Esophagus squamous epithelium (tissue), 4 donors: ENCODE data around the gene IQCH.

Experiments used
- POLR2A ChIP-seq, 4 donors: fragments of 450-650 bp; IDR thresholded peaks; one replicate each; pipeline ENCODE4 v1.6.1; 2017; ENCODE audit warnings: antibody characterized with exemption in 4 of 4, mild to moderate bottlenecking in 4 of 4, moderate library complexity in 3 of 4
- TF ChIP-seq, protein P1 (sequence below), 6 experiments: fragments of 450-650 bp in 4 of 6; fragments of 200-600 bp in 2 of 6; sonication (generic) in 2 of 6; IDR thresholded peaks; one replicate each; pipeline ENCODE4 v1.5.1; 2016 to 2019; ENCODE audit warnings: antibody characterized with exemption in 6 of 6, mild to moderate bottlenecking in 4 of 6, moderate library complexity in 4 of 6

DNA sequence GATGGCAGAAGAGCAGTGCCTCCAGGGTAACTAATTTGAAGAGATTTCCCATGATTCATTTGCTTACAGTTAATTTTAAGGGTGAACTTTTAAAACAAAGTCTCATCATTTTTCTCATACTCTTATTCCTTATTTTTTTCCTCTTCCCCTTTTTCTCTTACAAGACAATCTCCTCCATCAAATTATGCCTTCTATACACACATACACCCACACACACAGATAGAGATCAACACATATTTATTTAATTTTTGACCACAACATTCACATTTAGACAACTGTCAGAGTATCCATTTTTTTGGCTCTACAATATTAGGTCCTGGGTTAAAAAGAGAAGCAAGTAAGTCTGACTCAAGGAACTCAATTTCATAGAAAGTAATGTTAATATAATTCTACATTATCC is 37.7 kb upstream of the IQCH start:
- TF ChIP-seq, protein P1, sequence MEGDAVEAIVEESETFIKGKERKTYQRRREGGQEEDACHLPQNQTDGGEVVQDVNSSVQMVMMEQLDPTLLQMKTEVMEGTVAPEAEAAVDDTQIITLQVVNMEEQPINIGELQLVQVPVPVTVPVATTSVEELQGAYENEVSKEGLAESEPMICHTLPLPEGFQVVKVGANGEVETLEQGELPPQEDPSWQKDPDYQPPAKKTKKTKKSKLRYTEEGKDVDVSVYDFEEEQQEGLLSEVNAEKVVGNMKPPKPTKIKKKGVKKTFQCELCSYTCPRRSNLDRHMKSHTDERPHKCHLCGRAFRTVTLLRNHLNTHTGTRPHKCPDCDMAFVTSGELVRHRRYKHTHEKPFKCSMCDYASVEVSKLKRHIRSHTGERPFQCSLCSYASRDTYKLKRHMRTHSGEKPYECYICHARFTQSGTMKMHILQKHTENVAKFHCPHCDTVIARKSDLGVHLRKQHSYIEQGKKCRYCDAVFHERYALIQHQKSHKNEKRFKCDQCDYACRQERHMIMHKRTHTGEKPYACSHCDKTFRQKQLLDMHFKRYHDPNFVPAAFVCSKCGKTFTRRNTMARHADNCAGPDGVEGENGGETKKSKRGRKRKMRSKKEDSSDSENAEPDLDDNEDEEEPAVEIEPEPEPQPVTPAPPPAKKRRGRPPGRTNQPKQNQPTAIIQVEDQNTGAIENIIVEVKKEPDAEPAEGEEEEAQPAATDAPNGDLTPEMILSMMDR (IDR thresholded peaks at IDR 0.05), result no peak
- no peak for TF ChIP-seq POLR2A (IDR thresholded peaks at IDR 0.05)
